GM23248 (cell line): ENCODE results near the gene DNASE1L1.

ENCODE experiments used
- EZH2 ChIP-seq: fragments of 200-600 bp; sonication (generic); IDR thresholded peaks from 2 replicates; pipeline ENCODE4 v1.6.1; 2018; ENCODE audit warnings: antibody characterized with exemption, mild to moderate bottlenecking; ENCODE audit not compliant: insufficient read depth, poor library complexity, severe bottlenecking
- EZH2phosphoT487 ChIP-seq: fragments of 200-600 bp; sonication (generic); IDR thresholded peaks from 2 replicates; pipeline ENCODE4 v1.6.1; 2018; ENCODE audit warnings: antibody characterized with exemption, moderate library complexity, mild to moderate bottlenecking, low read depth; ENCODE audit not compliant: insufficient read depth

DNA sequence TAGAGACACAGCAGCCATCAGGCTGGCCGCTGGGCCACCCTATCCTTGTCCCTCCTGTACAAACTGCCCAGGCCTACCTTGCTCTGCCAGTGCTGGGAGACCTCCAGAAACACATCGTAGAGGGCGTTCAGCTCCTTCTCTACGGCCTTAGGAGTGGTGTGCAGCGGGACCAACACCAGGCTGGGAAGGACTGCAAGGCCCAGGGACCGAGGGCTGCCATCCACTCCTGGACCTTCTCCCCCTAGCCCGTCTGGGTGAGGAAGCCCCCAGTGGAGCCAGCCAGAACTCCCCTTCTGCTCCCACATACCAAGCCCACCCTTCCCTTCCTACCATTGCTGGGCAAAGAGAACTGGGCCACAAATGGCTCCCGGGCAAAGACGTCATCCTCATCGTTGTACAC lies 5.9 kb downstream of the DNASE1L1 start:
- TF ChIP-seq EZH2 (no peak), EZH2phosphoT487 (no peak)
